Epithelial cell of proximal tubule (primary cell): ENCODE data around the gene MAGOH. TPM values are rescaled to one million over a fixed set of nuclear protein-coding genes. Genes with fewer than 3 reads are reported as not detected.

Experiments used
- DNase-seq: peaks from one replicate; pipeline ENCODE4 v3.0.0-alpha.2; 2011; ENCODE audit warnings: low read depth
- H3K4me3 ChIP-seq: 2 replicates; pipeline ENCODE4 v1.5.1; 2011; ENCODE audit warnings: low read depth, mild to moderate bottlenecking, low read length
- total RNA-seq: library from RNA; depleted of rRNA; stranded (reverse); fragments of >200 nt; gene quantifications from 2 replicates; pipeline ENCODE4 v1.2.3, GENCODE V29; 2015
- TF ChIP-seq, protein P1 (sequence below): conservative IDR thresholded peaks from 2 replicates; pipeline ENCODE4 v1.5.1; 2012; ENCODE audit warnings: low read depth, mild to moderate bottlenecking, low read length

The MAGOH gene
- total RNA-seq, 1 donor from 2014 or later, result 24.8 TPM

DNA sequence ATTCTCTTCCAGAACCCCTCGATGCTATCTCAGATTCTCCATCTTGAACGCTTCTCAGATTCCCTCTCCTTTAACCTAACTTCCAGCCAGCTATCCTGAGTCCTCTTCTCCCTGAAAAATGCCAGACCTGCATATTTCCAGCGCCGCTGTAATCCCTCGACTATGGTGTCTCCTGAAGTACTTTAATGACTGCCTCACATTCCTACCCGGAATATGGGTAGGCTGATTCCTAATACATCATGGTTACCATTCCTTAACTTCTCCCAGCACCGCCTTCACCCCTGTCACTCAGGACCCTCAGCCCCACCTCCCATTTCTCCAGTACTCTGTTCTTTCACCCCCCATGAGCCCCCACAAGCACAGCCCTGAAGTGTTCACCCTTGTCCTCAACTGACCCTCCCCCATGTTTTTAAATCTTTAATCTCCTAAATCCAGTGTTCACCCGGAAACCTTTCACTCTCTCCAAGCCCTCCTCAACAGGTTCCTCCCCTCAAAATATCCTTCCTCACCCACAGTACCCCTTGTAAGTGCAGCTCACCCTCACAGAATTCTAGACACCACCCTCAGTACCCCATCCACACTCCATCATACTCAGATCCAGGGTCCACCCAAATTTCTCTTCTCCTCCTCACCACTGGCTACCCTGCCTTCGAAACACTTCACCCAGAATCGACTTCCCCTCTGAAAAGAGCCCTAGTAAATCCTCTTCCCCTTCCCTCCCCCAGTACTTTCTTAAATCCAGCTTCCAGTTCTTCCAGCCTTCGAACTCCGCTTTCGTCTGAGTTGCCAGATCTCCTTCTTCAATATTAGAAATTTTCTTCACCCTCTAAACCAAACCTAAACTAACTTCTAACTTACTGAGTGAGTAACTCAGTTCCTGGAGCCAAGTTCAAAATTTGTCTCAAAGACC, 40.8 kb downstream of the MAGOH start:
- peak overlapping the region; percentile 98 for H3K4me3 ChIP-seq
- TF ChIP-seq, protein P1, sequence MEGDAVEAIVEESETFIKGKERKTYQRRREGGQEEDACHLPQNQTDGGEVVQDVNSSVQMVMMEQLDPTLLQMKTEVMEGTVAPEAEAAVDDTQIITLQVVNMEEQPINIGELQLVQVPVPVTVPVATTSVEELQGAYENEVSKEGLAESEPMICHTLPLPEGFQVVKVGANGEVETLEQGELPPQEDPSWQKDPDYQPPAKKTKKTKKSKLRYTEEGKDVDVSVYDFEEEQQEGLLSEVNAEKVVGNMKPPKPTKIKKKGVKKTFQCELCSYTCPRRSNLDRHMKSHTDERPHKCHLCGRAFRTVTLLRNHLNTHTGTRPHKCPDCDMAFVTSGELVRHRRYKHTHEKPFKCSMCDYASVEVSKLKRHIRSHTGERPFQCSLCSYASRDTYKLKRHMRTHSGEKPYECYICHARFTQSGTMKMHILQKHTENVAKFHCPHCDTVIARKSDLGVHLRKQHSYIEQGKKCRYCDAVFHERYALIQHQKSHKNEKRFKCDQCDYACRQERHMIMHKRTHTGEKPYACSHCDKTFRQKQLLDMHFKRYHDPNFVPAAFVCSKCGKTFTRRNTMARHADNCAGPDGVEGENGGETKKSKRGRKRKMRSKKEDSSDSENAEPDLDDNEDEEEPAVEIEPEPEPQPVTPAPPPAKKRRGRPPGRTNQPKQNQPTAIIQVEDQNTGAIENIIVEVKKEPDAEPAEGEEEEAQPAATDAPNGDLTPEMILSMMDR, result no peak
- DNase-seq, result no peak

DNA sequence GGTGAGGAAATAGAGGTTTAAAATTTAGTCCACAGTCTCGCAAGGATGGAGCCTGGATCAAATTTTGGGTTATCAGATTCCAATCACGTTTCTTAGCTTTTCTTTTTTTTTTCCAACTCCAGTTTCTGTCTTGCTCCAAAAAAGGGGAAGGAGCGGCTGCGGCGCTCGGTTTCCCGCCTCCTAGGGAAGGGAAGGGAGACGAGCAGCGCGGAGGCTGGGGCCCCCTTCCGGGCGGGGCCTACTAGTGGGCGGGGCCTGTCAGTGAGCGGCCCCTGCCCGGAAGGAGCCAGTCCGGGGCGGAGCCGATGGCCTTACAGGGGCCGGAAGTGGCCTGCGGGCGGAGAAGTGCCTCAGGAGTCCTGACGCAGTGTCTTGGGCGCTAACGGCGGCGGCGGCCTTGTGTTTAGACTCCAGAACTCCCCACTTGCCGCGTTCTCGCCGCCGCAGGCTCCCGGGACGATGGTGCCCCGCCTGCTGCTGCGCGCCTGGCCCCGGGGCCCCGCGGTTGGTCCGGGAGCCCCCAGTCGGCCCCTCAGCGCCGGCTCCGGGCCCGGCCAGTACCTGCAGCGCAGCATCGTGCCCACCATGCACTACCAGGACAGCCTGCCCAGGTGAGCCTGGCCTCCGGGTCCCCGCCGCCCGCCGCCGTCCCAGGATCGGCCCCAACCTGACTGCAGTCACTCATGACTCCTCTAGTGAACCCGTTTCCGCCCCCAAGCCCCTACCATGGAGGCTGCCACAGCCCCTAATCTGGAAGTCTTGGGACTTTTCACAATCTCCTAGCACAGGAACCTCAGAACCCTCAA, 41.6 kb downstream of the MAGOH start, which contains the start of gene CPT2:
CPT2 (plus strand) TSS at position 340 of the 806 bp plus-strand sequence; CDS start at position 460, 120 bp downstream.
- TF ChIP-seq, protein P1, result no peak

DNA sequence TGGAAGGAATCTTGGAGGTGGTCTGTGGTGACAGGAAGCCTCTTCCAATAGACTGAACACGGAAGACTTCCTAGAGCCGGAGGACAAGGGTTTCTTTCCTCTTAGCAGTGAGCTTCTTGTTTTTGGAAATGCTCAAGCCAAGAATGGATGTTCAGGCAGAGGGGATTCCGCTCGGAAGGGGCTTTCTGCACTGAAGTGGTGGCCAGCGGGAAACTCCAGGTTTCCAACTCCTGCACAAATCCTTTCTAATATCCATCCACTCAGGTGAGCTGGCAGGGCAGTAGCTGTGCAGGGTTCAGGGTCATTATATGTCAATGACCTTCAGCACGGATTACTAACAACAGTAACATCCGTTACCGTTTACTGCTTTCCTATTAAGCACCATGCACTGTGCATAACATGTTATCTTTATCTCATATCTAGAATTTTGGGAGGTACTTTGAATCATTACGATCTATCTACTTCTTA, 42.3 kb downstream of the MAGOH start:
- TF ChIP-seq, protein P1, result no peak
- H3K4me3 ChIP-seq, result peak overlapping the region; percentile 98
- DNase-seq, result no peak

More for the DNA sequence above, 41.6 kb downstream of the MAGOH start, which contains the start of gene CPT2:
- no peak for DNase-seq
- H3K4me3 ChIP-seq, result peak within 1 kb of the TSS; percentile 98

DNA sequence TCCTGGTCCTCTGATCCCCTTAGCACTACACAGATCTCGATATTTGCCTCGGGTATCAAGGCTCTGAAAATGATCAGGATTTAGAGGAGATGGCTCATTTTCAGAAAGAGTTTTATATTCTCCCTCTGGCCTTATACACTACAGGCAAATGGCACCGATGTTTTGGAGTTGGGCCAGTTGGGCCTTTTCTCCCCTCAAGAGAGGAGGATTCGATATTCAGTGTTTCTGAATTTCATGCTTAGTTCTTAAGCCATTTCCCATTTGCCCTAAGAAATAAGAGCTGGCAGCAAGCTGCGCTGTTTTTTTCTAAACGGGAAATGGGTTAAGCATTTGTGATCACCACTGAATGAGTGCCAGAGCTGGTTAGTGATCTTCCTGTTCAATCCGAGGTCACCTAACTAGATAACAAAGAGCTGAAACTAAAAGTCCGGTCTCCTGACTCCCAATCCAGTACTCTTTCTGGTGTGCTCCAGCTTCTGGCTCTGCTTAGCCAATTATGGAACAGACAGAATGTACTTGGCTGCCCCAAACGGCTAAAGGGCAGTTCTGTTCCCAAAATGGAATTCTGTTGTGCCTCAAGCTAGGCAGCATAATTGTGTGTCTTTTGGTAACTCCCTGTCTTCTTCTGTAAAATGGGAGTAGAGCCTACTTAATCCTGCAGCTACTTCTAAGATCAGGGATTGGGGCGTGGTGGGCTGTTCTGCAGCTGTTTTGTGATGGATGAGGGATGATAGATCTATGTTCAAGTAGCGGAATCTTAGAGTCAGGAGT, 42.9 kb downstream of the MAGOH start:
- no peak for DNase-seq
- TF ChIP-seq, protein P1, result no peak
- H3K4me3 ChIP-seq, result no peak overlapping the region

DNA sequence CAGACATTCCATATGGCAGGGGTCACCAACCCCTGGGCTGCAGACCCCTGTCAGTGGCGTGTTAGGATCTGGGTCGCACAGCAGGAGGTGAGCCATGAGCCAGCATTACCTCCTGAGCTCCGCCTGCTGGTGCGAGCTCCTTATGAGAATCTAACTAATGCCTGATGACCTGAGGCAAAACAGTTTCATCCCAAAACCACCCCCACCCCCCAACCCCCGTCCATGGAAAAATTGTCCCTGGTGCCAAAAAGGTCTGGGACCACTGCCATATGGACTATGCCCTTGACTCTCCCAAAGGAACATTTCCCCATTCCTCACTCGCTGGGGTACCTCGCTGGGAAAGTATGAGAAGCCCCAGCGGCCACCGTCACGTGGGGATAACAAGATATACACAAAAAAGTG, 48.1 kb downstream of the MAGOH start:
- no peak for DNase-seq
- TF ChIP-seq, protein P1, result no peak
- no peak overlapping the region for H3K4me3 ChIP-seq

DNA sequence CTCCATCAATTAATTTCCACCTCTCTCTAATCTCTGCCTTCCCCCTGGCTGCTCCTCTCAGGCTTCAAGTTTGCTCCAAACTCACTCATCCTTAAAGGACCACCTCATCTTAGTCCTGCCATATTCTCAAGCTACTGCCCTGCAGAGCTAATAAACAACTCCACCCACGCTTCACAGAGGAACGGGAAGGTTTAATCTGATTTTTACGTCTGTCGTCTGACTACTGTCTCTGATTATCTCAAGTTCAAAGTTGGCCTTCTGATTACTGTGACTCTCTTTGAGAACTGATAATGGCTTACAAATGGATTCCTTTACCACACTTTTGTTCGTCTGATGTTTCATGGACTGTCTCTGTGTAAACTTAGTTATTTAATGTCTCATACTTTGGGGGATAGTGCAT, 49.3 kb downstream of the MAGOH start:
- DNase-seq, result no peak
- TF ChIP-seq, protein P1, result no peak
- H3K4me3 ChIP-seq, result no peak overlapping the region
